Stimulated activated CD8-positive, alpha-beta memory T cell treated with anti-CD3 and anti-CD28 coated beads, Interleukin-15, amount 100 ng/mL, for 48 hours (primary cell): ENCODE data around the gene PGAP2.

ENCODE experiments used
- DNase-seq, 2 donors: peaks; one replicate each; pipeline ENCODE4 v3.0.0-alpha.2; 2020; ENCODE audit warnings: low read depth in 2 of 2

The PGAP2 gene

DNA sequence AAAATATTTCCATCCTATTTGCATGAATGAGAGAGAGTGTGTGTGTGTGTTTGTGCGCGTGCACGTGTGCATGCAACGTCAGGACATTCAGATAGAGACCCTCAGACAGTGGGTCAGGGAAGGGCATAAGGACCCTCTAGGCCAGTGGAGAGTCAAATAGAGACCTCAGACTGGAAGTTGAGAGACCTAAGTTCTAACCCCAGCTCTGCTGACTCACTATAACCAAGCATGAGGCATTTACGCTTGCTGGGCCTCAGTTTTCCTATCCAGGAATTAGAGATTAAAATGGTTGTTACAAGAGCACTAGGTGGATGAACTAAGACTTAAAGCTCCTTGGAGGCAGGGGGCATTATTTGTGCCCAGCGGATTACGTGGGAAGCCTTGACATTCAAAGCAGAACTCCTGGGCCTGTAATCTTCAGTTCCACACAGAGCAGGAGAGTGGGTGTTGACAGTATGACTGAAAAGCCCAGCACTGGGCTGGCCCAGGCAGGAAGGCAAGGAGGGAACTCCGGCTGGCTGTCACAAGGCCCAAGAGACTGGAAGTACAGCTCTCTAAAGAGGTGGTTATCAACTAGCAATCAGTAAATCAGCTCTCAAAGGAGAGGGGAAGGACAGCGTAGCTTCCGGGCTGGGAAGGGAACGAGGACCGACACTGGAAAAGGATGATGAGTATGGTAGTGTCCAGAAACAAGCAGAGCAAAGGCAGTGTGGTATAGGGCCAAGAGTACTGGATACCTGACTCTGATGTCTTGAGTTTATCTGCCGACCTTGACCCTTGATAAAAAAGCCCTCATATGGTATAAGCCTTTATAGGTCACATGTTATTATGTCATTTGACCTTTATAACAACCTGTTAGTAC, 23.2 kb downstream of the PGAP2 start:
- DNase-seq: no peak

DNA sequence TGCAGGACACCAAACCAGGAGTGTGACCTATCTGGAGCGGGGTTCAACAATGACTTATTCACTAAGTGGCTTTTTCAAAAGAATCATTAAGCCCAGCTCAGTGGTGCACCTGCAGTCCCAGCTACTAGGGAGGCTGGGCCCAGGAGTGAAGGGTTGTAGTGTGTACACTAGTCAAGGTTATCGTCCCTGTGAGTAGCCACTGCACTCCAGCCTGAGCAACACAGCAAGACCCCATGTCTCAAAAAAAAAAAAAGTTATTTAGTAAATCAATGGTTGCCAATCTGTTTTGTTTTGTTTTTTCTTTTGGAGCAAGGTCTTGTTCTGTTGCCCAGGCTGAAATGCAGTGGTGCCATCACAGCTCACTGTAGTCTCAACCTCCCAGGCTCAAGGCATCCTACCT, 24.5 kb downstream of the PGAP2 start:
- DNase-seq: no peak

DNA sequence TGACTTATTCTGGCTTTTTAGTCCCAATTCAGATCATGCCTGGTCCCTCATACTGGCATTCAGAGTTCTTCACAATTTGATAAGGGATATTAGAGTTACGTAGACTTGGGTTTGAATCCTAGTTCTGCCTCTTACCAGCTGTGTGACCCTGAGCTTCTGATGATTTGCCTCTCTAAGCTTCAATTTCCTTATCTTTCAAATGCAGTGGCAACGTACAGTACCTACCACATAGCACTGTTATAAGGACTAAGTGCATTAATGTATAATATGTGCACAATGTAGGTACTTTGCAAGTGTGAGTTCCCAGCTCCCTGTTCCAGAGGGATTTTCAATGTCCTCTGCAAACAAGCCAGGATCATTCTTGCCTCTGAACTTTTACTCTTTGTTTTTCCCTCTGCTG, 25.1 kb downstream of the PGAP2 start:
- DNase-seq: no peak

DNA sequence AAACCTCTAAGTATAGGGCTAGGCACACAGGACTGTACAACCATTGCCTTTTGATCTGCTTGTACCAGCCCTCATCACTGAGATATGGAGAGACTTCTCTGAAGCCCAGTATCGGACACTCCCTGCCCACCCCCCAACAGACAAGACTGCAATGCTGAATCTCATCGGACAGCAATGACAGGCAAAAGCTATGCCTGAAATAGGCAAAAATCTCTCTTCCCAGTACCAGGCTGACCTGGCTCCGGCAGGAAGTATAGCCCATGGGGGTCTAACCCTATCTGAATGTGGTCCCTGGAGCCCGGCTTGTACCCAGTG, 25.9 kb downstream of the PGAP2 start:
- DNase-seq: no peak

DNA sequence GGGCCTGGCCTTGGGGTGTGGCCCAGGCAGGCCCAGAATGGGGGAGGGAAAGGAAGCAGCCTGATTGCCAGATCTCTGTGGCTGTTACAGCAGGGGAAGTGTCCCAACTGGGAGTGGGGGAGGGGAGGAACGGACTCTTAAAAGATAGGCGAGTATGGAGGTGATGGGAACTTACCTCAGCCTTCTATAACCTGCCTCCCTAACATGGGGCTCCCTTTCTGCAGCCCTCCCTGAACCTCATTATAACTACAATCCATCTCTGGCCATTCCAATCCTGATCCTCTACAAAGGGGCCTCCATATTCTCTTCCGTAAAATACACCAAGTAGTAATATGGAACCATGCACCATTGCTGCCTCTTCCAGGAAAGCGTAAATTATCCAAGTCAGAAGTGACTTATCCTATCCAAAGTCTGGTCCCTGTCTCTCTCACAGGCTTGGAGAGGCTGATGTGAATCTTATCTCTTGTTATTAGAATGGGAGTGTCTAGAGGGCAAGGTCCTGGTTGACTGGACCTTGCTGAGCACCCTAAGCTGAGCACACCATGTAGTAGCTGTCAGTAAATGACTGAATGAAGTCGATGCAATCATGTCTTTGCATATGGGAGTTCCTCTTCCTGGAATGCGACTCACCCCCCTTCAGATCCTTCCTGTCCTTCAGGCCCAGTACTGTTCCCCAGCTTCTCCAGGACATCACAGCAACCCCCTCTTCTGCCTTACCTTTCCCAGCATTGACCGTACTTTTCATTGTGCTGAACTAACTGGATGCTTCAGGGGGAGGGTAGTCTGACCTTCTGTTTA, 26.5 kb downstream of the PGAP2 start:
- no peak for DNase-seq

DNA sequence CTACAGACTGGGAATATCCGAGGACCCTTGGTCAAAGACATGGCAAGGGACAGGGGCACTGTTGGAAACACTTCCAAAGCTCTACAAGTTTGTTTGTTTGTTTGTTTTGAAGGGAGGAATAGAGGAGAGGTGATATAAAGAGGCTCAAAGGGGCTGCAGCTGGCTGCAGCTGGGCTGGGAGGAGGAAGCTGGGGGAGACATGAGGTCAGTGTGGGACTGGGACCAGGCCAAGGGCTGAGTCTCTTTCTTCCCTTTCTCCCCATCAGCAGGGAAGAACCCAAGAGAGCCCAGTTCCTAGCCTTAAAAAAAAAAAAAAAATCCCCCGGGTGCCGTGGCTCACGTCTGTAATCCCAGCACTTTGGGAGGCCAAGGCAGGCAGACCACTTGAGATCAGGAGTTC, 27.4 kb downstream of the PGAP2 start:
- DNase-seq: no peak

DNA sequence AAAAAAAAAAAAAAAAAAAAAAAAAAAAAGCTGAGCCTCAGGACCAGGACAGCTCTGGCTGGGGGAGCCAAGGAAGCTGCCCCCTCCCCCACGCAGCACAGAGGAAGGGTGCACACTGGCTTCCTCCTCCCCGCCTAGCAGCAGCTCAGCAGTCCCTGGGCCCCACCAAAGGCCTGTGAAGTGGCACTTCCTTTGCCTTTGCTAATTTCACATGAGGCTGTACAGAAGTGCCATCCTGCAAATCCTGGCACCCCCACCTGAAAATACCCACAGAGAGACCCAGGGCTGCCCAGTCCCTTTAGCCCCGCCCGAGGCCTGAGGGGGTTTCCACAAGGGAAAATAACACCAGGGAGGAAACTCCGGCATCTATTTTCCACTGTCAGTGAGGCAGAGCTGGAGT, 28.5 kb downstream of the PGAP2 start:
- no peak for DNase-seq

DNA sequence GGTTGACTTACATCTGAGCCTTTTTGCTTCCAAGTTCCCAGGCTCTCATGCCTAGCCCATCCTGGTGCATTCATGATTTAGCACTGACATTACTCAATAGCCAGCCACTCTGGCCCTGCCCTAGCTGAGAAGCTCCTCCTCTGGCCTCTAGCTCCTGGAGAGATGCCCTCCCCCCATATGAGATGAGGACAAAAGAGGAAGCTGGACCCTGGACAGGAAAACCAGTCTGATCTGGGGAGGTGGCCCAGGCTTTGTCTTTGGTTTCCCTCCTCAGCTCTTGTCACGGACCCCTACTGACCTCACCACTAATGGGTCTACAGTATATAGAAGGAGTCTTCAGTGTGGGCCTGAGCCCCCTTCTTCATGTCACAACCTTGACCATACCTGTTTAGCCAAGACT, 29.4 kb downstream of the PGAP2 start:
- DNase-seq: no peak

DNA sequence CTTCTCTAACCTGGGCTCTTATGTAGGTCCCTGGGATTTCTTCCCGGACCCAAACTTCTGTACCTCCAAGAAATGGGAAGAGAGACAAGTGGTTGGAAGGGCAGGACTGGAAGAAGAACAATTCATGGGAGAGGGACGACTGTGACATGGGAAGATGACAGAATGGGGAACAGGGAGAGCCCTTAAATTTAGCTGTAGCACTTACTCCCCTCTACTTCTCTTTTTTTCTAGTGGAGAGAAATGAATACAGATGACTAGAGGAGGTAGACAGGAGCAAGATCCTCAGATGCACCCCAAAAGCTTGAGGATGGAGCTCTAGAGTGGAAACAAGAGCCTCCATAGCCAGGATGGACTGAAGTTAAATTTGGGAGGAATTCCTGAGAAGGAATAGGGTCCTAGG, 30.1 kb downstream of the PGAP2 start:
- DNase-seq: no peak

DNA sequence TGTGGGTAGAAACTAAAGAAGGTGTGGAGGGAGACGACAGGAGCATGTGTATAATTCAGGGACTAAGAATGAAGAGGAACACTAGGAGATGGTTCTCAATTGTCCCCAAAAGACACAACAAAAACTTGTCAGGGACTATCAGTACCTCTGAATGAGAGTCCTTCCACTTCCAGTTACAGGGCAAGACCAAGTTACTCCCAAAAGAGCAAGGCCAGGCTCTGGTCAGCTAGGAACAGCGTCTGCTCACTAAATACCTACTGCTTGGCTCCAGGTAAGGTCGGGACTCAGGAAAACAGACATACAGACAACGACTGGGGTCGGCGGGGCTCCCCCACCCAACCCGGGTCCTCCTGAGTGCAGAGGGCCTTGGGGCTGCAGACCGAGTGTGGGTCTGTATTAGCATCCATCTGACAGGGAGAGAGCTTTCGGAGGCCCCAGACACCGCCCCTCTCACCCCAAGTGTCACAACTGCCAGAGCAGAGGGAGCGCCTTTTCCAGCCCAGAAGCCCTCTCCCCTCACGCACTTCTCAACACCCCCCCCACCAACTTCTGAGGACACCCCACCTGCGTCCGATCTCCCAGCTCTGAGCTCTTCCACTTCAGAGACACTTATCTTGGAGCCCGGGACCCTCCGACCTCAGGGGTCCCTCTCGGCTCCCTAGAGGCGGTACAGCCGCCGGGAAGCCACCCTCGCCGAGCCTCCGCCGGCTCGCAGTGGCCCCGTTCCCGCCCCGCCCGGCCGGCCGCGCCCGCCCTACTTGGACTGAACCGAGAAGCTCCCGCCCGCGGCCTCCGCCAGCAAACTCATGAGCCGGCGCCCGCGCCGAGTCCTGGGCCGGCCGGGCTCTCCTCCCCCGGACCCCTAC, 31.9 kb downstream of the PGAP2 start:
- DNase-seq: no peak

DNA sequence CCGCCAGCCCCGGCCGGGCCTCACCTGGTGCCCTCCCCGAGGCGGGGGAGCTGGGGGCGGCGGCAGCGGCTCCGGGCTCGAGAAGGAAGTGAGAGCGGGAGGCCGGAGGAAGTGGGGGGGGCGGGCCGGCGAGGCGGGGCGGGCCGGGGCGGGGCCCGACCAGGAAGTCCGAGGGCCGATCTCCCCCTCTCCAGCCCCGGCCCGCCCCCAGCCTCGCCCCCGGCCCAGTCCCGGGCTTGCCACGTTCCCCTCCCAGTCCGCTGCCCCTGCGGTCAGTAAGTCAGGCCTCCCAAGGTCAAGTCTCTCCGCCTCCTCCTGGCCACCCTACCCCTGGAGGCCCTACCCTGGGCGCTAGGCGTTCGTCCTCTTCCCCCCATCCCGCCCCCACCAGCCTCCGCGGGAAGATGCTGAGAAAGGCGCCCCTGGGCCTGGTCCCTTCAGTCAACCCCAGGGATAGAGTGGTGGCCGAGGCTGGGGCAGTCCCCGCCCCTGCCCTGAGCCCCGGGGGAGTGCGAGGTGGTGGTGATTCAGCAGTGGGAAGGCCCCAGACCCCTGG, 32.6 kb downstream of the PGAP2 start, which contains the start of gene RHOG:
RHOG (minus strand) TSS at position 90 of the 556 bp plus-strand sequence. CDS start 12,821 bp downstream, outside the sequence.
- DNase-seq: peak in 1 of 2 donors; percentile 95

DNA sequence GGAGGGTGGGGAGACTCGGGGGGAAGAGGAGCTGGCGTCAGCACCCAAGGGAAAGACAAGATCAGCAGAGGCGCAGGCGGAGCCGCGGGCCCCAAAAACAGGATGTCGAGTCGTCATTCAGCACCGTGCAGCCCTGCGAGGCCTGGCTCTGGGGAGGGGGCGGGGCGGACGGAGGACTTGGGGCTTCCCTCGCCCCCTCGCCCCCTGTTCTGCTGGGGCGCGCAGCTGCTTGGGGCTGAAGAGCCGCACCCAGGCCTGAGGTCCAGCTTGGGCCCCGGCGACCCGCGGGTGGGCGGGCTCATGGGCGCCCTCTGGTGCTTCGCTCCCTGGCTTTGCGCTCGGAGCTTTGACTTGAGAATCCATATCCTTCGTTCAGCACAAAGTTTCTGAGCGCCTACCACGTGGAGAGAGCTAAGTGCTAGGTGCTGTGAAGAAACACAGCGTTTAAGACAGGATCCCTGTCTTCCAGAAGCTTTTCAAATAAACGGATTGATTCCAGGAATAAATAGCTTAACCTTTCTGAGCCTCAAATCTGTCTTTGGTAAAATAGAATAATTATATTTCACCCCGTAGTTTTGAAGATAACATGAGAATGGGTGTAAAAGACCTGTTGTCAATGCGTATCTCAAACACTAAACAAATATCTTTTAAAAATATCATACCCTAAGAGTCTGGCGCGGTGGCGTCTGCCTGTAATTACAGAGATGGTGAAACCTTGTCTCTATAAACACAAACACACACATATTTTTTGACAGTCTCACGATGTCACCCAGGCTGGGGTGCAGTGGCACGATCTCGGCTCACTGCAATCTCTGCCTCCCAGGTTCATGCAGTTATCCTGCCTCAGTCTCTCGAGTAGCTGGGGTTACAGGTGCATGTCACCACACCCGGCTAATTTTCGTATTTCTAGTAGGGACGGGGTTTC, 33.3 kb downstream of the PGAP2 start:
- peak in 1 of 2 donors; percentile 92 for DNase-seq

DNA sequence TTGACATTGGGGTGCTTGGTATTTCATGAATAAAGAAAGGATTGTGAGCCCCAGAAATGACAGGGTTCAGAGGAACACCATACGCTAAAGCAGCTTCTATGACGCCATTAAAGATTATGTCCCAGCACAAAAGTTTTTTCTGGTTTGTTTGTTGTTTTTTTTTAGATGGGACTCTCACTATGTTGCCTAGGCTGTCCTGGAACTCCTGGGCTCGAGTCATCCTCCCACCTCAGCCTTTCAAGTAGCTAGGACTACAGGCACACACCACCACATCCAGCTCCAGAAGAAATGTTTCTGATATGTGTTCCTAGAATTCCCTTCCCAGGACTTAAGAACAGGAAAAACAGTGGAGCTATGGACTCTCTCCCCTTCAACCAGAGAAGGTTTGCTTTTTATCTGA, 35.0 kb downstream of the PGAP2 start:
- no peak for DNase-seq

DNA sequence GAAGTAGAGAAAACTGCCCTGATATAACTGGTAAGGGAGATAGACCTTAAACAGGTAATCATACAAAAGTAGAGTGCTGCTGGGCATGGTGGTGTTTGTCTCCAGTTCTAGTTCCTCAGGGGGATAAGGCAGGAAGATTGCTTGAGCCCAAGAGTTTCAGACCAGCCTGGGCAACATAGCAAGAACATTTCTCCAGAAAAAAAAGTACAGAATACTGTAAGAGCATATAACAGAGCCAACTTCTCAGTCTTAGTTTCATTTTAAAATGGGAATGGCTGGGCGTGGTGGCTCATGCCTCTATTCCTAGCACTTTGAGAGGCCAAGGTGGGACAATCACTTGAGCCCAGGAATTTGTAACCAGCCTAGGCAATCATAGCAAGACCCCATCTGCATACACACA, 36.9 kb downstream of the PGAP2 start:
- DNase-seq: no peak

DNA sequence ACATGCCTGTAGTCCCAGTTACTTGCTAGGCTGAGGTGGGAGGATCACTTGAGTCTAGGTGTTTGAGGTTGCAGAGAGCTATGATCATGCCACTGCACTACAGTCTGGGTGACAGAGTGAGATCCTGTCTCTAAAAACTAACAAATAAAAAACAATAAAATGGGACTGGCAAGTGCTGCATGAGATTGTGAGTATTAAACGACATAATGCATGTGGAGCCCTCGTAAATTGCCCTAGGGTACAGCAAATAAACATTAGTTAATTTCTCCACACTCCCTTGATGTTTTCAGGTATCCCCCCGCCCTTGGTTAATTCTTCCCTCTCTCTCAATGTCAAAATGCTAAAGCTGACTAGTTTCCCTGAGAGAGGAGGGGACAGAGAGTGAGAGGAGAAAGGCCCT, 37.3 kb downstream of the PGAP2 start:
- no peak for DNase-seq

DNA sequence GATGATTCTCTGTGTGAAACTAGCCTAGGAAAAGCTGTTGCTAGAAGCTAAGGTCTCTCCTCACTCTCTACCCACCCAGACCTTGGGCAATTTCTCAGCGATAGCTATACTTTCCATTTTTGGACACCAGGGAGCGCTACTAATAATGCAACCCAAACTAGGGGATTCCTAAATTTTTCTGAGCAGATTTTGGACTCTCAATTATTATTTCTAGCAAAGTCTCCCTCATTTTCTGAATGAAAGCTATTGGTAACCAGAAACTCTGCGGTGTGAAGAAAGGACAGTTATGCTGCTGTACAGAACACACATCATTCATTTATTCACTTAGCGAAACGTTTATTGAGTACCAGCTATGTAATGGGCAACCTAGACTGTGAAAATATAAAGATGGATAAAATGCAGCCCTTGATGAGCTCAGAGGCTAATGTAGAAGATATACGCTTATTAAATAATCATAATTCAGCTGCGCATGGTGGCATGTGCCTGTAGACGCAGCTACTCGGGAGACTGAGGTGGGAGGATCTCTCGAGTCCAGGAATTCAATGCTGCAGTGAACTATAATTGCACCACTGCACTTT, 41.0 kb downstream of the PGAP2 start:
- no peak for DNase-seq

DNA sequence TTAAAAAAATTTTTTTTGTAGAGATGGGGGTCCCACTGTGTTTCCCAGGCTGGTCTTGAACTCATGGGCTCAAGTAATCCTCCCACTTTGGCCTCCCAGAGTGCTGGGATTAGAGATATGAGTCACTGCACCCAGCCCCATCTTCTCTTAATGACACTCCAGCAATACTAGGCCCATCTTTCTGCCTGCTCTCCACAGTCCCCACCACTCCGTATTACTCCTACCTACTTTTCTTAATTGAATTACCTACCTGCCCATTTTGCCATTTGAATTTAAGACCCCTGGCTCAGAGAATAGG, 45.1 kb downstream of the PGAP2 start:
- DNase-seq: no peak

DNA sequence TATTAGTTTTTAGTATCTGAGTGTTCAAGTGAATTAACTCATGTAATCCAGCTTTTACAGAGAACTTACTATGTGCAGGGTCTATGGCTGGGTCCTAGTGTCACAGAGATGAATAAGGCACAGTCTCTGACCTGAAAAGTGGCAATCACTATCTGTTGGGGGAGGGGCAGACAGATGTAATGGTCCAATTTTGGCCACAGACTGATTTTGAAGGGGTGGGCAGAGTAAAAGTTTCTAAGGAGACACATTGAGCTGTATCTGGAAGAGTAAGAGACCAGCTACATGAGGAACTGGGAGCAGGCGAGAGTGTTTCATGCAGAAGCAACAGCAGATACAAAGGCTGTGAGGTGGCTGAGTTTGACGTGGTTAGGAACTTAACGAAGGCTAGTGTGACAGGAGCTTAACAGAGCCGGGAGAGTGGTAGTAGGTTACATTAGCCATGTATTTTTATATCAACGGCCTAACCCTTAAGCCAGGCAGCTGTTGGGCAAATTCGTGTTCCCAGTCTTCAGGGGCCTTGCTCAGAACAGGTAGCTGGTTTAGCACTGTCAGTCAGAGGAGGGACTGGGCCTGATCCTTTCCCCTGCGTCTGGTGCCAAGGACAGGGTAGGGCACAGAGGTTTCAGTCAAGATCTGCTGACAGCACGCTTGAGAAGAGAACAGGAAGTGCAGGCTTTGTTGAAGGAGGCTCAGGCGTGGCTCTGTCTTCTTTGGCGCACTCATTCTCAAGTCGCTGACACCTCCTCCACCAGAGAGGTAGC, 45.7 kb downstream of the PGAP2 start:
- peak in 1 of 2 donors; percentile 53 for DNase-seq

DNA sequence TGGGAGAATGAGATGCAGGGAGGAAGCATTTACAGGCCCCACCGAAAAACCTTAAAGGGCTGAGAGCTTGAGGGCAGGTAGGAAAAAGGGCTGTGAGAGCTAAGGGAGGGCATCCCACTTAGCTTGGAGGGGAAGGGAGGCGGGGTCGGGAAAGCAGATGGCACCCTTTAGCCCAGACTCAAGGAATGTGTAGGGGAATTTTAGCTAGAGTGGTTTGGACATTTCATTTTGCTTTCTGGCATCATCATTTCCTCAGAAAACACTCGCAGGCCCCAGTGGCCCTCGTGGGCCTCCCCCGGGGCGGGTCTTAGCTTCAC, 46.3 kb downstream of the PGAP2 start:
- DNase-seq: no peak
